HepG2 (cell line): ENCODE data around the gene EIF2S2. TPM values are rescaled to one million over a fixed set of nuclear protein-coding genes. Genes with fewer than 3 reads are reported as not detected.
A peak's percentile ranks its signal among the peaks of the same experiment; 100 is the strongest.

Experiments
- ATAC-seq: fragments of 200-7000 bp; cut with Tn5 transposase; 3 replicates; pipeline ENCODE4 v1.9.1; 2020; ENCODE audit warnings: mild to moderate bottlenecking, moderate library complexity
- BruUV-seq: library from RNA; stranded (reverse); fragments of 400-500 nt; replicated peaks from 2 replicates; lab custom pipeline; 2021; lab: Mats Ljungman, UMichigan
- CTCF ChIA-PET: fragments of 300-600 bp; formaldehyde crosslinking; extraction: SDS; loops from one replicate; lab custom pipeline; 2021; ENCODE audit warnings: low total read pairs, inconsistent platforms, low intra/inter-chr PET ratio; lab: Yijun Ruan, JAX
- POLR2A ChIA-PET: fragments of 350-600 bp; sonication (Branson Sonifier 250); formaldehyde crosslinking; loops from one replicate; lab custom pipeline; 2020; ENCODE audit warnings: antibody characterized with exemption, inconsistent platforms; lab: Yijun Ruan, JAX
- DNase-seq: peaks from one replicate; pipeline ENCODE4 v3.0.0-alpha.2; 2015; ENCODE audit warnings: low spot score
- FAIRE-seq: peaks from 3 replicates; lab custom pipeline; 2011; peaks lifted over from hg19 to GRCh38; lab: Jason Lieb, UNC
- H2AFZ ChIP-seq: one replicate; pipeline ENCODE4 v1.6.1; 2011; ENCODE audit warnings: low read length, inconsistent platforms
- H3K27ac ChIP-seq: fragments of 300-600 bp; 3 replicates; pipeline ENCODE4 v1.8.0; 2011; ENCODE audit warnings: mixed run types, mild to moderate bottlenecking, mixed read lengths, low read length, inconsistent platforms; ENCODE audit not compliant: insufficient read depth; ENCODE audit errors: extremely low read length
- H3K27me3 ChIP-seq, 2 experiments: fragments of 200-600 bp in 1 of 2; 2 replicates in 1 of 2; 3 replicates in 1 of 2; pipeline versions ENCODE4 v1.6.0 to v1.8.0; 2011; ENCODE audit warnings: low read length in 2 of 2, mild to moderate bottlenecking in 2 of 2, moderate library complexity in 2 of 2, inconsistent platforms in 1 of 2; ENCODE audit not compliant: insufficient read depth in 2 of 2, control insufficient read depth in 1 of 2
- H3K36me3 ChIP-seq, 2 experiments: fragments of 200-600 bp in 1 of 2; replicated peaks in 1 of 2; 2 replicates in 1 of 2; 3 replicates in 1 of 2; pipeline versions ENCODE4 v1.5.1 to v1.8.0; 2011; ENCODE audit warnings: low read length in 2 of 2, inconsistent platforms in 1 of 2; ENCODE audit not compliant: insufficient read depth in 2 of 2, control insufficient read depth in 1 of 2
- H3K4me1 ChIP-seq: 2 replicates; pipeline ENCODE4 v1.5.1; 2012; ENCODE audit warnings: low read length, inconsistent platforms; ENCODE audit not compliant: insufficient read depth
- H3K4me2 ChIP-seq: 2 replicates; pipeline ENCODE4 v1.6.0; 2011; ENCODE audit warnings: low read depth, low read length, inconsistent platforms
- H3K4me3 ChIP-seq, 3 experiments: fragments of 200-600 bp in 1 of 3; sonication (generic), shearing (Covaris generic) in 1 of 3; replicated peaks in 1 of 3; 2 replicates each; pipeline ENCODE4 v1.5.1; 2011 to 2016; ENCODE audit warnings: low read length in 3 of 3, inconsistent platforms in 2 of 3, low read depth in 2 of 3, mild to moderate bottlenecking in 2 of 3, control low read depth in 1 of 3, mixed read lengths in 1 of 3; ENCODE audit not compliant: insufficient read depth in 1 of 3
- H3K79me2 ChIP-seq: one replicate; pipeline ENCODE4 v1.6.1; 2011; ENCODE audit warnings: low read length, inconsistent platforms; ENCODE audit not compliant: insufficient read depth
- H3K9ac ChIP-seq: 2 replicates; pipeline ENCODE4 v1.6.0; 2011; ENCODE audit warnings: mild to moderate bottlenecking, low read depth, low read length, inconsistent platforms; ENCODE audit not compliant: insufficient read depth
- H3K9me3 ChIP-seq: 2 replicates; pipeline ENCODE4 v1.5.1; 2012; ENCODE audit warnings: mild to moderate bottlenecking, low read length
- H4K20me1 ChIP-seq: 2 replicates; pipeline ENCODE4 v1.6.0; 2011; ENCODE audit warnings: inconsistent platforms, mild to moderate bottlenecking, low read length, moderate library complexity; ENCODE audit not compliant: insufficient read depth
- ADNP ChIP-seq: sonication (generic); formaldehyde crosslinking; IDR thresholded peaks from 2 replicates; pipeline ENCODE4 v1.4.0; 2020; ENCODE audit warnings: missing genetic modification reagents
- AGO2 ChIP-seq: fragments of 200-400 bp; formaldehyde crosslinking; optimal IDR thresholded peaks from 2 replicates; pipeline ENCODE3; 2017; ENCODE audit warnings: mild to moderate bottlenecking, low read depth, low read length, moderate library complexity
- GABPA ChIP-seq, 2 experiments: IDR thresholded peaks; 2 replicates each; pipeline ENCODE4 v1.6.1; 2011 to 2016; ENCODE audit warnings: low read depth in 2 of 2, low read length in 1 of 2, missing biosample characterization in 1 of 2, missing genetic modification characterization in 1 of 2
- NKX3-1 ChIP-seq: sonication (generic); formaldehyde crosslinking; IDR thresholded peaks from 2 replicates; pipeline ENCODE4 v1.5.0; 2020; ENCODE audit warnings: missing genetic modification reagents
- NPAS2 ChIP-seq: sonication (generic); formaldehyde crosslinking; IDR thresholded peaks from 2 replicates; pipeline ENCODE4 v1.8.0; 2022; ENCODE audit warnings: mild to moderate bottlenecking, missing genetic modification reagents, borderline replicate concordance
- POLR2G ChIP-seq: fragments of 200-400 bp; formaldehyde crosslinking; IDR thresholded peaks from 2 replicates; pipeline ENCODE4 v1.6.1; 2018; ENCODE audit warnings: mild to moderate bottlenecking, low read depth, low read length, moderate library complexity
- PPARG ChIP-seq: conservative IDR thresholded peaks from 2 replicates; pipeline ENCODE4 v1.6.1; 2016; ENCODE audit warnings: missing biosample characterization, missing genetic modification reagents
- RBM22 ChIP-seq: fragments of 200-400 bp; formaldehyde crosslinking; optimal IDR thresholded peaks from 2 replicates; pipeline ENCODE3; 2017; ENCODE audit warnings: mild to moderate bottlenecking, low read length, moderate library complexity
- ZNF317 ChIP-seq: sonication (generic); formaldehyde crosslinking; IDR thresholded peaks from 2 replicates; pipeline ENCODE4 v1.5.0; 2020; ENCODE audit warnings: mild to moderate bottlenecking, missing genetic modification reagents
- WGBS: methylation state at CpG from one replicate; pipeline ENCODE4 v1.1.6; 2017; ENCODE audit warnings: low lambda C conversion rate; 5-methylcytosine and 5-hydroxymethylcytosine counted together
- in situ Hi-C: cut with HindIII; loops from 2 replicates; pipeline ENCODE4 v1.10.0; 2017; ENCODE audit warnings: low pct_unique_long_range_greater_than_20kb; ENCODE audit not compliant: extremely low pct_ligation_motif_present
- intact Hi-C: fragments of 100-400 bp; cut with micrococcal nuclease; formaldehyde crosslinking; loops from one replicate; pipeline ENCODE4 v1.10.0; 2022; ENCODE audit not compliant: unreplicated experiment
- polyA plus RNA-seq, 8 experiments: library from polyadenylated mRNA; depleted of rRNA in 3 of 8; stranded (reverse) in 7 of 8; unstranded in 1 of 8; fragments of >200 nt; fragmentation: Illumina TruSeq in 4 of 8; extraction: Trizol in 4 of 8; gene quantifications; 2 replicates each; pipeline versions ENCODE4 v1.2.1 to v1.2.3, GENCODE V29; 2011 to 2016; ENCODE audit warnings: low read depth in 4 of 8, missing spikeins in 1 of 8, mixed read lengths in 1 of 8; ENCODE audit not compliant: insufficient read depth in 1 of 8
- total RNA-seq, 5 experiments: library from RNA; depleted of rRNA; stranded (reverse); fragments of >200 nt; fragmentation: Illumina TruSeq; extraction: Trizol; gene quantifications; 2 replicates each; pipeline ENCODE4 v1.2.3, GENCODE V29; 2016; ENCODE audit warnings: low read depth in 1 of 5

Gene EIF2S2
- total and polyA plus RNA-seq, 2 of the 13 experiments (the other 11 are each of a cell fraction or from before 2014, with no cell fraction given), result 126 to 213 TPM

DNA sequence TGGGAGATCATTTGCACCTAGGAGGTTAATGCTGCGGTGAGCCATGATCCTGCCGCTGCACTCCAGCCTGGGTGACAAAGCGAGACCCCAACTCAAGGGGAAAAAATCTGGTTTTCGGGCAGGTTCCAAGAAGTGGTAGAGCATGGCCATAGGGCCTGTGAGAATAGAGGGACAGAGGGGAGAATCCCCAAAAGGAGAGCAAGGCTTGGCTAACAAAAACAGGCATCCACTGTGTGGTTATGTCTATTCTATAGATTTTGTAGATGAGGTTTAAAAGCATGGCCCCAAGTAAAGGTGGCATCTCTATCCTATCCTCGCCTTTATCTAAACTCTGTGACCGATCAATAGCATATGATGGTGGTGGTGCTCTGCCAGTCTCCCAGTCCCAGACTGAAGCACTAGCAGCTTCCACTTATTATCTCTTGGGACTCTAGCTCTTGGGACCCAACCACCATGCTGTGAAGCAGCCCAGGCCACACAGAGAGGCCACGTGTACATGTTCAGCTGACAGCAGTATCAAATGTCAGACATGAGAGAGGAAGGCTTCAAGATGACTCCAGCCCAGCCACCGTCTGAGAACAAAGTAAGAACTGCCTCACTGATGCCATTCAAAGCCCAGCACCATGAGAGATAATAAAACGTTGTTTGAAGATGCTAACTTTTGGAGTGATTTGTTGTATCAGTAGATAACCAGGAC, 27.7 kb downstream of the EIF2S2 start:
- Histone ChIP-seq H2AFZ (no peak overlapping the region), H3K9me3 (no peaks in the 10 kb centered on the region), H3K4me2 (no peak overlapping the region), H3K27me3 (no peaks in the 10 kb centered on the region), H3K79me2 (no peaks in the 10 kb centered on the region), H3K4me3 (no peak overlapping the region), H3K4me1 (no peaks in the 10 kb centered on the region), H3K27ac (no peak overlapping the region), H4K20me1 (peaks cover 19% of the 10 kb centered on the region), H3K9ac (no peak overlapping the region), H3K36me3 (peaks cover 41 to 90% of the 10 kb centered on the region in 2 experiments)
- FAIRE-seq (no peak), ATAC-seq (no peak), DNase-seq (no peak)
- ChIA-PET POLR2A (interaction anchor here (3.8 kb wide), 1 partner anchor 28 kb away, joined by 16 read pairs; the partner anchor contains the start of gene EIF2S2), CTCF (no interaction called here)
- intact Hi-C loops, result no loop called here
- in situ Hi-C loops, result no loop called here
- TF ChIP-seq NKX3-1 (CRISPR knock-in tag) (no peak), PPARG (CRISPR knock-in tag) (no peak), ADNP (CRISPR knock-in tag) (no peak), RBM22 (peak; percentile 98), NPAS2 (CRISPR knock-in tag) (0 out of 2 replicates have a peak, but pooled peaks have one; percentile 49), AGO2 (peak; percentile 59), POLR2G (peak; percentile 45), GABPA (IDR thresholded peaks at IDR 0.05; ENCODE audit: low read depth, low read length) (no peak), GABPA (CRISPR knock-in tag; IDR thresholded peaks at IDR 0.05; ENCODE audit: low read depth) (no peak), ZNF317 (CRISPR knock-in tag) (no peak)
- 96% methylated on average over 9 of the region's 9 CpGs for WGBS
- TSS peak; percentile 6 for BruUV-seq
